DMS153 treated with DMSO at 0.1 percent for 48 hours (cell line): Measurements from ENCODE around the gene SYDE2.
A peak's percentile ranks its signal among the peaks of the same experiment; 100 is the strongest.

ENCODE experiments used
- DNase-seq: peaks from one replicate; lab custom pipeline; 2025; ENCODE audit not compliant: unreplicated experiment; lab: John Stamatoyannopoulos, UW

SYDE2 gene

DNA sequence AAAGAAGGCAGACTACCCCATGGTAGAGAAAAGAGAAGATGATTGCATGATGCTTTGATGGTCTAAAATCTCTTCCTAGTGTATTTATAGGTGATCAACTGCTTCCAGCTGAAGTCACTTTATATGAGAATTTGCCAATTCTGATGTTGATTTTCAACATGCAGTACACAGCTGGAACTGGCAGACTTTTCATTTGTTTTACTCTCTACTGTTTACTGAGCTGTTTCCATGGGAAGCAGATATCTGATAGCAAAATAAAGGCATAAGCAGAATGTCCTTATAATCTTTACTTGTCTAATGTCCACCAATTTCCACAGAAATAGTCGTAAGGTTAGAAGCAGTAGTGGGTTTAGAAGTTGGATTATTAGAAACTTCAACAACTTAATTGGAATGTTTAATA is 74.9 kb downstream of the SYDE2 start:
- no peak for DNase-seq

DNA sequence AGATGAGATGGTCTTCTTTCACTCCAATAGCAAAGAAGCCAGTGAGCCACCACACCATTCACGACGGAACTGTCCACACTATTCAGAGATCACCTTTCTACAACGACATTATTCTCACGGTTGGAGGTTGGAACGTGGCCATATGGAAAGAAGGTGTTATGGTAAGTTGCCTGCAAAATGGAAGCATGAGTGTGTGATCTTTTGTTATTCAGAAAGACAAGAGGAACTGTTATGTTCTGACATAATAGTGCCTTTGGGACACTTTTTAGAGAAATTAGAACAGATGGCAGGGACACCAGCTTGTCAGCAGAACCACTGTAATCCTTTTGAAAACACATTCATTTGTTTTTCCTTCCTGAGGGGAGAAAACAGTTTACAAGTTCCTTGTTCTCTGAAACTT is 76.7 kb downstream of the SYDE2 start:
- no peak for DNase-seq

DNA sequence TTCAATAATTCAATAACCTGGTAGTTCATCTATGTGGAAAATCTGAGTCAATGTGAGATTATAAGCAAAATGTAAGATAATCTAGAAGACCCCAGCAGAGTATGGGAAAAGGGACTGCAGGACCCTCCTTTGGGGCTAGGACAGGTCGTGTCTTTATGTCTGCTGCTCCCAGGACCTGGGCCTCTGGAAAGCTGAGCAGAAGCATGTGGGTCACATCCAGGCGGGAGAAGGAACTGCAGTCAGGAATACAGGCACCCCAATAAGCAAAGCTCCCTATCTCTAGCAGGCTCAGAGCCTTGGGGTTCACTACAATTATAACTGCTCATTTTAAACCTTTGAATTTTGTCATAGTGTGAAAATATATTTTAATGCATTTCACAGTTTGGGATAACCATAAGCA is 78.6 kb downstream of the SYDE2 start:
- no peak for DNase-seq

DNA sequence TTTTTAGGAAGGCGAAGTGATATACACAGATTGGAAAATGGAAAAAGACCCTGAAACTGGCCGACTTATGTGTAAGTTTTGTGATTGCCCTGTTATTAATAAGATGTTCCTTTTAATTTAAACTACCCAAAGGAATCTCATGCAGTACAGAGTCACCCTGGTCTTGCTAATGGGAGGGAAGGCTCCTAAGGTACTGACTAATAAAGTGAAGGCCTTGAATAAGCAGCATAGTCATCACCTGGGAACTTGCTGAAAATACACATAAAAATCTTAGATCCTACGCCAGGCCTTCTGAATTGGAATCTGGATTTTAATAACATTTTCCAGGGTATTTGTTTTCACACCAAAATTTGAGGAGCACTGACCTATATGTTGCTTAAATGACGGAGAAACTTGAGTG is 79.1 kb downstream of the SYDE2 start:
- no peak for DNase-seq

DNA sequence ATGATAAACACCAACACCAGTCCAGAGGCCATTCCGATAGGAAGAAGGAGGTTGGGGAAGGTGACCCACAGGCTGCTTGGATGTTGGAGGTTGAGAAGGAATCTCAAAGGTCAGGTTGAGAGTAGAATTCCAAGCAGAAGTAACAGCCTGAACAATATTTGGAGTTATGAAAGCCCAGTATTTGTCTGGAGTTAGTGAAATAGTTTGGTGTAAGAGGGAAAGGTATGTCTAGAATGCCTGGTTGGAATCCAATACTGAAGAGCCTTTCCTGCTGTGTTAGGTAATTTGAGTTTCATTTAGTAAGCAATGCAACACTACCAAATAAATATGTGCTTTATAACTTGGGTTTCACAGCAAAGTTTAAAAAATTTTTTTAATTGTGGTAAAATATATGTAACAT is 82.1 kb downstream of the SYDE2 start:
- no peak for DNase-seq

DNA sequence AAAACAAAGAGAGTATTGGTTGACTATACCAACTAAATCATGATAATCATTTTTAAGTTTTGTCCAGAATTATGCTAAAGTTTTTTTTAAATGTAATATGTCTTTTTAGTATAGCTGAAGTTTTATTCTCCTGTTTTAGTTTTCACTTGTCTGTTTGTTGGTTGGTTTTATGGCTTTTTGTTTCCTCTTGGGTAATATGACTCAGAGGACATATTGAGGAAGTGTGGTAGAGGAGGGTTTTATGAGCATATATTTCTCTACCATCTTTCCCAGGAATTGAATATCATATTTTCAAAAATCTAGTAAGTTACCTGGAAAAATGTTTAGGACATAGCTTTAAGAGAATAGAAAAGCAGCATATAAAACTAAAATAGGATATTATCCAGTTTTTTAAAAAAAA is 84.0 kb downstream of the SYDE2 start:
- no peak for DNase-seq

DNA sequence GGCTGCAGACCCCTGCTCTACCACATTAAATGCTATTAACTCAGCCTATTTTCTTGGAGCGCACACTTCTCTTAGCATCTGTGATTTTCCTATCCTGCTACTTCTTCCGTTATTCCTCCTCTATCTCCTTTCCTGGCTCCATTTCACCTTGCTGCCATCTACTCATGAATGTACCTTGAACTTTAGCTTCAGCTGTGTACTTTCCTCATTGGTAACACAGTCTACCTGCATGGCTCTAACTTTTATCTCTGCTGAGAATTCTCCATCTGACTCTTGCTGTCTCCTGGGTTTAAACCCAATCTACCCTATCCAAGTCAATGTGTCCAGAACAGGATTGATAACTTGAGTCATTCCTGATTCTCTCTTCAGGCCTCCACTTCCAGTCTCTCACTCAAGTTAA is 84.9 kb downstream of the SYDE2 start:
- no peak for DNase-seq

DNA sequence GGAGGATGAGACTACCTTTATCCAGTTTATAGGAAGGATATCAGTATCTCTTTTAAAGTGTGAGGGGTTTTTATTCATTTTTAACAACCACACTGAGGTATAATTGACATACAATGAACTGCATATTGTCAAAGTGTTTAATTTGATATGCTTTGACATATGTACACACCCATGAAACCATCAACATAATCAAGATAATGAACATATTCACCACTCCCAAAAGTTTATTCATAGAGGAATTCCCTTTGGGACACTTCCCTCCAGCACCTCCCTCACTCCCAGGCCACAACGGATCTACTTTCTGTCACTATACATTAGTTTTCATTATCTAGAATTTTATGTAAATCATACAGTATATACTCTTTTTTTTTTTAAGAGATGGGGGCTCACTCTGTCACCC is 89.1 kb downstream of the SYDE2 start:
- DNase-seq, result no peak

DNA sequence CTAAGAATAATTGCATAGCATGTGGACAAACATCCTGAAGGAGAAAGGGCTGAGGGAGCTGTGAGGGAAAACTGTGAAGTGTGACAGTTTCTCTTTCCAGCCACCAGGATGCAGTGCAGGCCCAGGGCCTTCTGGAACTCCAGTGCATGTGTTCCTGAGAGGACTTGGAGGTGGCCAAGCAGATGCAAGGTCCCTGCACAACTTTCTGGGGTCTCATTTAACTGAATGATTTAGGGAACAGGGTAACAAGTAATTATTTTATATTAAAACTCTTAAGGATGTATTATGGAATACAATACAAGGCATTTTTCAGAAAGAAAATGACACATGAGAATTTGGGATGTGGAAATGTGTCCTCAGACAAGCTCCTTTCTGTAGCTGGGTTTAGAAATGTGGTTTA is 91.3 kb downstream of the SYDE2 start:
- peak; percentile 57 for DNase-seq
